GM19452 (cell line): Measurements from ENCODE around the gene COL6A2.

Experiments
- ATAC-seq: cut with Tn5 transposase; IDR thresholded peaks from one replicate; pipeline ENCODE4 v1.9.1; 2021; ENCODE audit not compliant: unreplicated experiment

Gene COL6A2

GRCh38 chr21:46151989-46152926 lies 54.3 kb downstream of the COL6A2 start:
- ATAC-seq = no peak

GRCh38 chr21:46152927-46153246 lies 55.0 kb downstream of the COL6A2 start:
- ATAC-seq = no peak

GRCh38 chr21:46153247-46154154 lies 55.6 kb downstream of the COL6A2 start:
- ATAC-seq = no peak

- ATAC-seq = no peak
Observed at GRCh38 chr21:46154155-46154954, 56.4 kb downstream of the COL6A2 start.

- no peak for ATAC-seq
Observed at GRCh38 chr21:46154955-46155513, 57.1 kb downstream of the COL6A2 start.

- no peak for ATAC-seq
Observed at GRCh38 chr21:46155514-46156377, 57.8 kb downstream of the COL6A2 start, which contains the start of gene FTCD. Gene FTCD, minus strand, starts transcription at chr21:46155579. Its CDS starts 56 bp downstream, at chr21:46155523.

GRCh38 chr21:46156378-46156645 lies 58.4 kb downstream of the COL6A2 start:
- no peak for ATAC-seq

- no peak for ATAC-seq
Observed at GRCh38 chr21:46156678-46157077, 58.8 kb downstream of the COL6A2 start.

GRCh38 chr21:46157396-46157986 lies 59.6 kb downstream of the COL6A2 start:
- no peak for ATAC-seq

GRCh38 chr21:46157987-46158451 lies 60.1 kb downstream of the COL6A2 start:
- no peak for ATAC-seq

GRCh38 chr21:46158666-46159300 lies 60.9 kb downstream of the COL6A2 start:
- ATAC-seq = no peak

GRCh38 chr21:46159390-46159789 lies 61.5 kb downstream of the COL6A2 start:
- no peak for ATAC-seq

- ATAC-seq = no peak
Observed at GRCh38 chr21:46159841-46160656, 62.1 kb downstream of the COL6A2 start.

- ATAC-seq = no peak
Observed at GRCh38 chr21:46160657-46160906, 62.7 kb downstream of the COL6A2 start.

GRCh38 chr21:46160907-46161632 lies 63.2 kb downstream of the COL6A2 start:
- no peak for ATAC-seq

GRCh38 chr21:46161633-46162592 lies 64.0 kb downstream of the COL6A2 start:
- ATAC-seq = no peak

- ATAC-seq = no peak
Observed at GRCh38 chr21:46163380-46163779, 65.5 kb downstream of the COL6A2 start.
